ENCODE results near the gene CCPG1. TPM values are rescaled to one million over a fixed set of nuclear protein-coding genes. Genes with fewer than 3 reads are reported as not detected.
"Not testable (repeated sequence)": the region's sequence is repeated elsewhere in the genome, so short reads cannot be mapped to it uniquely, and the experiment has no call there.

Gene CCPG1
- 32.6 TPM for polyA plus RNA-seq

- peak within 1 kb of the TSS; percentile 31 to 92 (median 68) for H3K27ac Mint-ChIP-seq
- peaks cover 19 to 25% (median 20%) of the 10 kb centered on the region in 3 donors for H3K4me1 Mint-ChIP-seq
- H3K4me3 Mint-ChIP-seq = peak within 1 kb of the TSS; percentile 90 to 97 (median 90)
- H3K9me3 Mint-ChIP-seq = no peaks in the 10 kb centered on the region
- no peaks in the 10 kb centered on the region for H3K27me3 Mint-ChIP-seq
- H3K36me3 Mint-ChIP-seq = no peaks in the 10 kb centered on the region
These were observed at the start of gene CCPG1, which contains the start of gene PIERCE2 for GRCh38 chr15:55408012-55408928. Gene CCPG1, minus strand, starts transcription at chr15:55408359. Its CDS starts 18,935 bp downstream, at chr15:55389424. Gene PIERCE2, plus strand, starts transcription at chr15:55408495. Its CDS starts 274 bp downstream, at chr15:55408769.

GRCh38 chr15:55457401-55458022, 49.4 kb upstream of the CCPG1 start:
- Mint-ChIP-seq H3K27ac (peak overlapping the region in 1 of 3 donors; percentile 73), H3K27me3 (peaks cover 2% of the 10 kb centered on the region), H3K4me3 (no peak overlapping the region)

GRCh38 chr15:55447030-55447394, 38.9 kb upstream of the CCPG1 start:
- H3K4me3 Mint-ChIP-seq, H3K27ac Mint-ChIP-seq, H3K4me1 Mint-ChIP-seq, H3K9me3 Mint-ChIP-seq, H3K36me3 Mint-ChIP-seq, H3K27me3 Mint-ChIP-seq: not testable (repeated sequence)

More at GRCh38 chr15:55457401-55458022, 49.4 kb upstream of the CCPG1 start:
- peaks cover 0 to 15% (median 10%) of the 10 kb centered on the region in 3 donors for H3K9me3 Mint-ChIP-seq
- H3K4me1 Mint-ChIP-seq = peaks cover 0 to 2% (median 0%) of the 10 kb centered on the region in 3 donors
- peaks cover 2% of the 10 kb centered on the region for H3K36me3 Mint-ChIP-seq

GRCh38 chr15:55446379-55447029, 38.3 kb upstream of the CCPG1 start:
- not testable (repeated sequence) for H3K27me3 Mint-ChIP-seq, H3K36me3 Mint-ChIP-seq, H3K4me3 Mint-ChIP-seq, H3K9me3 Mint-ChIP-seq, H3K27ac Mint-ChIP-seq, H3K4me1 Mint-ChIP-seq

- not testable (repeated sequence) for H3K27me3 Mint-ChIP-seq, H3K27ac Mint-ChIP-seq, H3K4me3 Mint-ChIP-seq, H3K36me3 Mint-ChIP-seq, H3K9me3 Mint-ChIP-seq, H3K4me1 Mint-ChIP-seq
These were observed 37.8 kb upstream of the CCPG1 start for GRCh38 chr15:55445936-55446335.

GRCh38 chr15:55443141-55443540, 35.0 kb upstream of the CCPG1 start:
- H3K4me3 Mint-ChIP-seq, H3K9me3 Mint-ChIP-seq, H3K27ac Mint-ChIP-seq, H3K36me3 Mint-ChIP-seq, H3K4me1 Mint-ChIP-seq, H3K27me3 Mint-ChIP-seq: not testable (repeated sequence)

- no peak overlapping the region for H3K4me3 Mint-ChIP-seq
- no peaks in the 10 kb centered on the region for H3K9me3 Mint-ChIP-seq
- H3K27me3 Mint-ChIP-seq = no peaks in the 10 kb centered on the region
- H3K36me3 Mint-ChIP-seq = no peaks in the 10 kb centered on the region
- no peak overlapping the region for H3K27ac Mint-ChIP-seq
- peaks cover 2 to 5% (median 4%) of the 10 kb centered on the region in 3 donors for H3K4me1 Mint-ChIP-seq
These were observed 27.0 kb upstream of the CCPG1 start for GRCh38 chr15:55434989-55435825.

- Mint-ChIP-seq H3K36me3 (peaks cover 2% of the 10 kb centered on the region), H3K27me3 (no peaks in the 10 kb centered on the region), H3K27ac (no peak overlapping the region), H3K4me1 (peaks cover 0 to 2% (median 0%) of the 10 kb centered on the region in 3 donors), H3K9me3 (no peaks in the 10 kb centered on the region), H3K4me3 (no peak overlapping the region)
These were observed 13.9 kb upstream of the CCPG1 start for GRCh38 chr15:55422089-55422488.

GRCh38 chr15:55420171-55420866, 12.2 kb upstream of the CCPG1 start:
- Mint-ChIP-seq H3K27me3 (no peaks in the 10 kb centered on the region), H3K36me3 (peaks cover 2% of the 10 kb centered on the region), H3K4me3 (no peak overlapping the region), H3K4me1 (peaks cover 0 to 2% (median 0%) of the 10 kb centered on the region in 3 donors), H3K27ac (no peak overlapping the region), H3K9me3 (no peaks in the 10 kb centered on the region)

- not testable (repeated sequence) for H3K27ac Mint-ChIP-seq, H3K4me3 Mint-ChIP-seq, H3K9me3 Mint-ChIP-seq, H3K27me3 Mint-ChIP-seq, H3K36me3 Mint-ChIP-seq, H3K4me1 Mint-ChIP-seq
These were observed 9.5 kb upstream of the CCPG1 start for GRCh38 chr15:55417678-55418077.

GRCh38 chr15:55408976-55409375, 817 bp upstream of the CCPG1 start:
- H3K27me3 Mint-ChIP-seq, H3K36me3 Mint-ChIP-seq, H3K9me3 Mint-ChIP-seq: not testable (repeated sequence)
- peak overlapping the region in 2 of 3 donors; percentile 31 to 68 for H3K27ac Mint-ChIP-seq
- H3K4me3 Mint-ChIP-seq = peak overlapping the region in 3 of 4 donors; percentile 90 to 97 (median 91)
- peaks cover 13 to 18% (median 15%) of the 10 kb centered on the region in 3 donors for H3K4me1 Mint-ChIP-seq

- Mint-ChIP-seq H3K4me3 (peak overlapping the region; percentile 90 to 97 (median 90)), H3K9me3 (no peaks in the 10 kb centered on the region), H3K27ac (peak overlapping the region; percentile 31 to 82 (median 68)), H3K4me1 (peaks cover 24 to 31% (median 25%) of the 10 kb centered on the region in 3 donors), H3K27me3 (no peaks in the 10 kb centered on the region), H3K36me3 (no peaks in the 10 kb centered on the region)
These were observed 604 bp downstream of the CCPG1 start for GRCh38 chr15:55407498-55408011.

- H3K27ac Mint-ChIP-seq = no peak overlapping the region
- peaks cover 4% of the 10 kb centered on the region for H3K36me3 Mint-ChIP-seq
- H3K27me3 Mint-ChIP-seq = no peaks in the 10 kb centered on the region
- peaks cover 0 to 2% (median 0%) of the 10 kb centered on the region in 3 donors for H3K9me3 Mint-ChIP-seq
- peak overlapping the region in 1 of 4 donors; percentile 30 for H3K4me3 Mint-ChIP-seq
- H3K4me1 Mint-ChIP-seq = peaks cover 25 to 42% (median 30%) of the 10 kb centered on the region in 3 donors
These were observed 4.6 kb downstream of the CCPG1 start for GRCh38 chr15:55403531-55403930.

- Mint-ChIP-seq H3K4me1 (peaks cover 27 to 41% (median 29%) of the 10 kb centered on the region in 3 donors), H3K27ac (peak overlapping the region in 1 of 3 donors; percentile 57), H3K4me3 (peak overlapping the region in 1 of 4 donors; percentile 66), H3K9me3 (peaks cover 0 to 2% (median 0%) of the 10 kb centered on the region in 3 donors), H3K36me3 (peaks cover 10% of the 10 kb centered on the region), H3K27me3 (no peaks in the 10 kb centered on the region)
These were observed 5.5 kb downstream of the CCPG1 start for GRCh38 chr15:55402707-55403106.

All from IgD-negative memory B cell (primary cell).